DMS 273 treated with DMSO at 0.1 percent for 48 hours (cell line): Measurements from ENCODE around the gene SLC6A17.

Source experiments
- DNase-seq: peaks from one replicate; lab custom pipeline; 2025; lab: John Stamatoyannopoulos, UW

SLC6A17 gene

GRCh38 chr1:110205156-110205555, 54.9 kb downstream of the SLC6A17 start:
- no peak for DNase-seq

GRCh38 chr1:110205591-110206155, 55.4 kb downstream of the SLC6A17 start:
- no peak for DNase-seq

- no peak for DNase-seq
These were observed 56.1 kb downstream of the SLC6A17 start for GRCh38 chr1:110206261-110206920.

DNA sequence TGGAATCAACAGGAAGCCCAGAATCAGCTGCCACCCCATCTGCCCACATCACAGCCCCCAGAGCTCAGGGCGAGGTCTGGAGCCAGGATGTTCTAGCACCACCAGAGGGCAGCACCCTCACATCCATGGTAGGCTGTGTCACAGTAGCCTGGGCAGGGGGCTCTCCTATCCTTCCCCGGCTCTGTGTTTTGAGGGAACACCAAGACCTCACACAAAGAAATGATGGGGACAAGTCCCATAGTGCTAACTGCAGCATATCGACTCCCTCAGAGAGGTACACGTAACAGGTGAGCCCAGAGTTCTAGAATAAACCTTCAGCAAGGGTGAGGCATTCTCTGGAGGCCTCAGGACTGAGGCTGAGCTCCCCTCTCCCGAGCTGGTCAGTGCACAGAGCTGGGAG, 57.5 kb downstream of the SLC6A17 start:
- peak; percentile 16 for DNase-seq

- DNase-seq = no peak
These were observed 58.8 kb downstream of the SLC6A17 start for GRCh38 chr1:110208916-110209645.

- peak; percentile 61 for DNase-seq
These were observed 59.7 kb downstream of the SLC6A17 start, which contains the start of gene KCNC4 for GRCh38 chr1:110209715-110210603. Gene KCNC4, plus strand, starts transcription at chr1:110210314. Its CDS starts 1,186 bp downstream, at chr1:110211500.

- no peak for DNase-seq
These were observed 60.6 kb downstream of the SLC6A17 start for GRCh38 chr1:110210604-110211495.

DNA sequence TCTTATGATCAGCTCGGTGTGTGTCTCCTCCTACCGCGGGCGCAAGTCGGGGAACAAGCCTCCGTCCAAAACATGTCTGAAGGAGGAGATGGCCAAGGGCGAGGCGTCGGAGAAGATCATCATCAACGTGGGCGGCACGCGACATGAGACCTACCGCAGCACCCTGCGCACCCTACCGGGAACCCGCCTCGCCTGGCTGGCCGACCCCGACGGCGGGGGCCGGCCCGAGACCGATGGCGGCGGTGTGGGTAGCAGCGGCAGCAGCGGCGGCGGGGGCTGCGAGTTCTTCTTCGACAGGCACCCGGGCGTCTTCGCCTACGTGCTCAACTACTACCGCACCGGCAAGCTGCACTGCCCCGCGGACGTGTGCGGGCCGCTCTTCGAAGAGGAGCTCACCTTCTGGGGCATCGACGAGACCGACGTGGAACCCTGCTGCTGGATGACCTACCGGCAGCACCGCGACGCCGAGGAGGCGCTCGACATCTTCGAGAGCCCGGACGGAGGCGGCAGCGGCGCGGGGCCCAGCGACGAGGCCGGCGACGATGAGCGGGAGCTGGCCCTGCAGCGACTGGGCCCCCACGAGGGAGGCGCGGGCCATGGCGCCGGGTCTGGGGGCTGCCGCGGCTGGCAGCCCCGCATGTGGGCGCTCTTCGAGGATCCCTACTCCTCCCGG, 61.3 kb downstream of the SLC6A17 start:
- DNase-seq = no peak

DNA sequence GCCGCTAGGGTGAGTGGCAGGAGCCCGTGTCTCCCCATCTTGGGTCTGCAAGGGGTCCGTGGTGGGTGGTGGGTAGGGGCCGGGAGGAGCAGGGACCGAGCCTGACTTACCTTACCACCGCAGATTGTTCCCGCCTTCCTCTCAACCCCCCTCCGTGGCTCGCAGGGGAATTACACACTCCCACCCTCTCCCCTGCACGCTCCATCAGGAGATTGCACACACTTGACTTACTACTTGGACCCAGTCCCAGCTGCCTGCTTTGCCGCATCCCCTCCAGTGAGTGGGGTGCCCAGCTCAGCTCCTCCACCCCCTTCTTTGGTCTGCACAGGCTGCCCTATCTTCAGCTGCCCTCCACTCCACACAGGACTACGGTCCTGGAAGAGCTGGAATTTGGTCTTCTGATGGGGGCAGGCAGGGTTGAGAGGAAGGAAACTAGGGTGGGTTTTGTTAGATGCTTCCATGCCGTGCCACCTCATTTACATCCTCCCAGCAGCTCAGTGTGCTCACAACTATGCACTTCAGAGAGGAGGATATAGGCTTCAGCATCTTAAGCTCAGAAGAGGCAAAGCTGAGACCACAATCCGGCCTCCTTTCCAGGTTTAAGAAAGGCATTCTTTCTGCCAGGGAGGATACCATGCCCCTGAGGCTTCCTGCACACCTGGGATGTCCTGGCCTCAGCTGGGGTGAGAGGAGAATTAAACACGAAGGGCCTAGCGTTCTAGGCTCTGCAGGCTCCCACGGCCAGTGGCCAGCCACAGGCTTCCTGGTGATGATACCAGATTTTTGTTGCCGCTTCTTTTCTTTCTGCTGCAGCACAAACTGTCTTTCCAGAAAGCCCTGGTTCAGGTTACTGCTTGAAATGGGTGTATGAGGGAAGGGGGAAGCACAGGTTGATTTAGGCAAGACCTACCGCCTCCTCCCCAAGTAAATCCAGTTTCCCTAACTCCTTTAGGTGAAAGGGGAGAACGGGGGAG, 62.2 kb downstream of the SLC6A17 start:
- no peak for DNase-seq

GRCh38 chr1:110213143-110213540, 62.8 kb downstream of the SLC6A17 start:
- no peak for DNase-seq

DNA sequence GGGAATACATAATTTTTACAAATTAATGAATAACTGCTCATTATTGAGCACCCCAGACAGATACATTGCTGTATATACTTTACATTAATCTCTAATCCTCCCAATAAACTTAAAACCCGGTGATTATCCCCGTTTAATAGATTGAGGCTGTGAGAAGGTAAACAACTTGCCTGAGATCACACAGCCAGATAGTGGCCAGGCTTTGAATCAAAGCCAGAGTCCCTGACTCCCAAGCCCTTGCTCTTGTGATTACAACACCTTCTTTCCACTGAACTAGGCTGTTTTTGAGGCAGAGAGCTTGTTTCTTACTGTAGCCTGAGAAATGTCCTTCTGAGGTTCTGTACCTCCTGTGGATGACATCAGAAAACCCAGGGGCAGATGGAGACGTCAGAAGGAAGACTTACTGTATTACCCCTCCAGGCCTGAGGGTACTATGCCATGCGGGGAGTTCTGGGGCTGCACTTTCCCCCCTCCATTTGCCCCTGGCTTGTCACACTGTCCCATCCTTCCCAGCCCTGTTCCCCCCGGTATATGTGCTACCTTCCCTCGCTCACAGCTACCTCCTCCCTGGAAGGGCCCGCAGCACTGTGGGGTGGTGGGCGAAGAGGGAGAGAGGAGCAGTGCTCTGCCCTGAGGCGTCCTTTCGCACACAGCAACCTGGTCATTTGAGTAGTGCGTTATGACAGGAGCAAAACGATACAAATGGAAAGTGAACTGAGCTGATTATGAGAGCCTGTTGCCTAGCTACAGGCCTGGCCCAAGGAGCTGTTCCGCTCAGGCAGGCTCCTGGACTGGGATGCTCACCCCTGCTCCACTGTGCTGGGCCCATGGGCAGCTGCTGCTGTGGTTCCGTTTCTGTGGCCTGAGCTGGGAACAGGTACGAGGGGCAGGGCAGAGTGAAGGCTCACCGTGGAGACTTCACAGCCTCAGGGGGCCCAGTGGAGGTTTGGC, 64.4 kb downstream of the SLC6A17 start:
- no peak for DNase-seq

- DNase-seq = no peak
These were observed 65.6 kb downstream of the SLC6A17 start for GRCh38 chr1:110215621-110216515.

DNA sequence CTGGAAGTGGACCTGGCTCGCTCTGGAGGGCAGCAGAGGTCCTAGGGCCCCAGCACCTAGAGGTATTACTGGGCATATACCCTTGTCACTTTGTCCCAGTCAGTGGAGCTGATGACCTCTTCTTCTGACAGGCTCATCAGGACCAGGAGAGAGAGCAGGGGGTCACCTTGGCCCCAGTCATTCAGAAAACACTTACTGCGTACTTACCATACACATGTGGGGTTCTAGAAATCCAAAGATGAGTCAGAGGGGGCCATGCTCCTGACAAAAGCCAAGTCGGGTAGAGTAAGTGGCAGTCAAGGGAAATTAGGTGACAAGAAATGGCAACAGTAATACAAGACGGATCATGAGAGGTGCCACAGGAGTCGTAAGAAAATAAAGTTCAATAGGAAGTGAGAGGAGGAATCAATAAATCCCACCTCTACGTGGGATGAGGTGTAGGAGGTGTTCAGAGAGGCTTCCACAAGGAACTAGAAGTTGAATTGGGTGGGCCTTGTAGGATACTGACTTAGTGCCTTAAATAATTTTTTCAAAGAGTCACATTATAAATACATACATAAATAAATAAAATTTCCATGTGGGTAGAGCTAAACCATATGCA, 66.7 kb downstream of the SLC6A17 start:
- DNase-seq = no peak

- DNase-seq = no peak
These were observed 67.8 kb downstream of the SLC6A17 start for GRCh38 chr1:110218137-110218536.

DNA sequence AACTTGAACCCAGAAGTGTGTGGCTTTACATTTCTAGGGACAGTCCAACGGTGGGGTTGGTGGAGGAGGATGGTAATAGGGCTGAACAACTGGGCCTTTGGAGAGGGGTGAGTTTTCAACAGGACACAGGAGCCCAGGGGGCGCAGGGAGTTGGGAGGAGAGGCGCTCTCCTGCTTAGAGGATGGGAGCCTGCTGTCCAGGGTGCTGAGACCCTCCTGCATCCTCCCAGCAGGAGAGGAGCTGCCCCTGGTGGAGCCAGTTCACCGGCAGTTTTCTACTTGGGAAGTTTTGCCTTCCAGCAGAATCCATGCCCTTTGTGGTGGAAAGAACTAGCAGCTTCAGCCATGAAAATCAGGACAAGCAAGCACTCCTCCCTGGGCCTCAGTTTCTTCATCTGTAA, 68.4 kb downstream of the SLC6A17 start:
- no peak for DNase-seq

GRCh38 chr1:110220324-110220723, 70.0 kb downstream of the SLC6A17 start:
- no peak for DNase-seq

GRCh38 chr1:110221119-110221518, 70.8 kb downstream of the SLC6A17 start:
- no peak for DNase-seq
